Omental fat pad (tissue), 4 donors: ENCODE results near the gene OBSCN. TPM values are rescaled to one million over a fixed set of nuclear protein-coding genes. Genes with fewer than 3 reads are reported as not detected.

Experiments
- ATAC-seq: fragments of 150-250 bp; one replicate; pipeline ENCODE4 v1.9.1; 2016; ENCODE audit warnings: mild to moderate bottlenecking, moderate library complexity; ENCODE audit not compliant: low FRiP score
- DNase-seq: peaks from one replicate; pipeline ENCODE4 v3.0.0-alpha.2; 2019; ENCODE audit warnings: low spot score
- total RNA-seq, 4 donors: library from RNA; depleted of rRNA; stranded (reverse); fragments of >200 nt; gene quantifications; one replicate each; pipeline ENCODE4 v1.1.0, GENCODE V29; 2016
- TF ChIP-seq, protein P1 (sequence below), 3 donors: fragments of 450-650 bp; IDR thresholded peaks; one replicate each; pipeline ENCODE4 v1.5.1; 2016 to 2017; ENCODE audit warnings: antibody characterized with exemption in 3 of 3, mild to moderate bottlenecking in 3 of 3, moderate library complexity in 2 of 3

The OBSCN gene
- total RNA-seq, 4 donors from 2014 or later, result 5.4 to 26.0 (median 9.7) TPM

DNA sequence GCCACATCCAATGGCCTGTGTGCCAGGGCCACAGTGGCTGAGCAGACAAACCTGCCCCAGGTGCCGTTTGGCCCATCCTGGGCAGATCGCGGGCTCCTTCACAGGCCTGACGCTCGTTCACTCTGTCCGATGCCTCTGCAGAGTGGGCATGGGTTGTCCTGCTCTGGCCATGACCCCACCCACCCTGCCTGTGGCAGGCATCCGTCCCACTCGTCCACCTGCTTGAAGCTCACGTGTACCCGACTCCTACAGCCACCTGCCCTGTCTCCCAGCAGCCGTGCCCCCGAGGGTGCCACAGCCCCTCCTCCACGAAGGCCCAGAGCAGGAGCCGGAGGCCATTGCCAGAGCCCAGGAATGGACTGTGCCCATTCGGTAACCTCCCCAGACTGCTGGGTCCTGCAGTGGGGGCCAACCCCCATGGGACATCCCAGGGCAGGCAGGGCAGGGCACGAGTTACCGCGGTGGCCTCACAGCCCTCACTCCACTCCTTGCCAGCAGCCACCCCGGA is 156.9 kb downstream of the OBSCN start:
- TF ChIP-seq, protein P1, sequence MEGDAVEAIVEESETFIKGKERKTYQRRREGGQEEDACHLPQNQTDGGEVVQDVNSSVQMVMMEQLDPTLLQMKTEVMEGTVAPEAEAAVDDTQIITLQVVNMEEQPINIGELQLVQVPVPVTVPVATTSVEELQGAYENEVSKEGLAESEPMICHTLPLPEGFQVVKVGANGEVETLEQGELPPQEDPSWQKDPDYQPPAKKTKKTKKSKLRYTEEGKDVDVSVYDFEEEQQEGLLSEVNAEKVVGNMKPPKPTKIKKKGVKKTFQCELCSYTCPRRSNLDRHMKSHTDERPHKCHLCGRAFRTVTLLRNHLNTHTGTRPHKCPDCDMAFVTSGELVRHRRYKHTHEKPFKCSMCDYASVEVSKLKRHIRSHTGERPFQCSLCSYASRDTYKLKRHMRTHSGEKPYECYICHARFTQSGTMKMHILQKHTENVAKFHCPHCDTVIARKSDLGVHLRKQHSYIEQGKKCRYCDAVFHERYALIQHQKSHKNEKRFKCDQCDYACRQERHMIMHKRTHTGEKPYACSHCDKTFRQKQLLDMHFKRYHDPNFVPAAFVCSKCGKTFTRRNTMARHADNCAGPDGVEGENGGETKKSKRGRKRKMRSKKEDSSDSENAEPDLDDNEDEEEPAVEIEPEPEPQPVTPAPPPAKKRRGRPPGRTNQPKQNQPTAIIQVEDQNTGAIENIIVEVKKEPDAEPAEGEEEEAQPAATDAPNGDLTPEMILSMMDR (IDR thresholded peaks at IDR 0.05), result no peak
- ATAC-seq (no peak), DNase-seq (no peak)

DNA sequence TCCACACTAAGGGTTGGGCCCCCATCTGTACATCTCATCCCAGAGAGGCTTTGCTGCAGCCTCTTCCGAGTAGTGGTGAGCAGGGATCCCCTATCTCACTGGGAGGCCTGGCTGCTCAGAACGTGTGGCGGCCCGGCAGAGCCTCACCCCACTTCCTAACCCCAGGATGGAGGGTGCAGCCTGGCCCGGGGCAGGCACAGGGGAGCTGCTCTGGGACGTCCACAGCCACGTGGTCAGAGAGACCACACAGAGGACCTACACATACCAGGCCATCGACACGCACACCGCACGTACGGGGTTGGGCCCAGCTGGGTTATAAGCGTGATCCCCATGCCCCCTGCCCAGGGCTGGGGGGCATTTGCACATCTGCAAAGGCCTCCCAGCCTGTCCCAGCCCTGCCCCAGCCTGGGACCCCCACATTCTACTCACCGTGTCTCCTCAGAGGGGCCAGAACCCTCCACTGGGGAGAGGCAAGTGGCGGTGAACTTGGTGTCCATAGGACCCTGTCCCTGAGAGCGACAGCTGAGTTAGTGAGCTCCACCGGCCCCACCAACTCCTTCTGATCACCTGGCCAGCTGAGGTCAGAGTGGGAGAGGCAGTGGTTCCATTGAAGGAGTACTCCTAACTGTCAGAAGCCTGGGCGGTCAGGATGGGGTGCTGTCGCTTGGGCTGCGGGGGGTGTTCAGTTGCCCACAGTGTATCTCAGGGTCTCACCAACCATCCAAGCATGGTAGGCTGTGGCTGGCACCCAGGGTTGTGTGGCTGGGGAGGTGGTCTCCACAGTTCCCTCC is 157.6 kb downstream of the OBSCN start:
- TF ChIP-seq, protein P1 (IDR thresholded peaks at IDR 0.05), result no peak
- ATAC-seq, result no peak
- DNase-seq, result no peak

DNA sequence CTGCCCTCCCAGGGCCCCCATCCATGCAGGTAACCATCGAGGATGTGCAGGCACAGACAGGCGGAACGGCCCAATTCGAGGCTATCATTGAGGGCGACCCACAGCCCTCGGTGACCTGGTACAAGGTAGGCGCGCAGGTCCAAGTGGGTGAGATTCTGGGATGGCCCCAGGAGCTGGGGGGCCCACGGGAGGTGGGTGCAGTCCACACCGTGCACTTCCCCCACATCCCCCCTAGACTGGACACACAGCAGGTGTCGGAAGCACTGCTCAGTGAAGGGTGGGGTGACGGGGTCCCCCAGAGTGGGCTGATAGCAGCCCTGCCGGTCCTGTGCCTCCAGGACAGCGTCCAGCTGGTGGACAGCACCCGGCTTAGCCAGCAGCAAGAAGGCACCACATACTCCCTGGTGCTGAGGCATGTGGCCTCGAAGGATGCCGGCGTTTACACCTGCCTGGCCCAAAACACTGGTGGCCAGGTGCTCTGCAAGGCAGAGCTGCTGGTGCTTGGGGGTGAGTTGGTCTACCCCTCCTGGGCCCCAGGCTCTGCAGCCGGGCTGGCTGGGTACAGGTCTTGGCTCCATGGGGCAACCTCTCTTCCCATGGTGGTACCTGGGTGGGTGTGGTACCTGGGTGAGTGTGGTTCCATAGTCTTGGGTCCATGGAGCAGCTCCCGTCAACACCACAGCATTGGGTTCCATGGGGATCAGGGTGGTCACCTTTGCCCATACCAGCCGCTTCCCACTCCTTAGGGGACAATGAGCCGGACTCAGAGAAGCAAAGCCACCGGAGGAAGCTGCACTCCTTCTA is 158.4 kb downstream of the OBSCN start:
- ATAC-seq (no peak), DNase-seq (no peak)
- TF ChIP-seq, protein P1 (IDR thresholded peaks at IDR 0.05), result no peak

DNA sequence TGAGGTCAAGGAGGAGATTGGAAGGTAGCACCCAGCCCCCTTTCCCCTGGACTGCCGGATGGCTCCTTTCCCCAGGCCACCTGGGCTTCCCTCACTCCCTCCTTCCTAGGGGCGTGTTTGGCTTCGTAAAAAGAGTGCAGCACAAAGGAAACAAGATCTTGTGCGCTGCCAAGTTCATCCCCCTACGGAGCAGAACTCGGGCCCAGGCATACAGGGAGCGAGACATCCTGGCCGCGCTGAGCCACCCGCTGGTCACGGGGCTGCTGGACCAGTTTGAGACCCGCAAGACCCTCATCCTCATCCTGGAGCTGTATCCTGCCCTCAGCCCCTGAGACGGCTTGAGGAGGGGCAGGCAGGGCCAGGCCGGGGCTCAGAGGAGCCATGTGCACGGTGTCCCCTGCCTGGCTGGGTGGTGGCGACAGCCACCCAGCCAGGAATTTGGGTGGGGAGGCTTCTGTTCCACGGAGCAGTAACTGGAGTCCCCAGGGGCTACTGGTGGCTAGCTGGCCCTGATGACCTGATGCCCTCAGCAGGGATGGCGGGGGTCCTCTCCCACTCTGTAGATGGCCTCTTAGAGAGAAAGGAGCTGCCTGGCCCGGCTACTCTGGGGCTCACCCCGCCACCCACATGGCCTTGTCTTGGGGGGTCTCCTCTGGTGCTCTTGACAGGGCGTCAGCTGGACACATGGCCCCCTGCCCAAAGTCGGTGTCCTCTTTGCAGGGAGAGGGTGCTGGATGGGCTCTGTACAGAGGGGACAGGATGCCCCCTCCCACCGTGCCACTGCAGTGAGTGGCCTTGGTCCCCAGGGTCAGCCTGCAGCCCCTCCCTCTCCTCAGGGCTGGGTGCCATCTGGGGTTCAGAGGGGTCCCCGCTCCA is 159.3 kb downstream of the OBSCN start:
- no peak for DNase-seq

DNA sequence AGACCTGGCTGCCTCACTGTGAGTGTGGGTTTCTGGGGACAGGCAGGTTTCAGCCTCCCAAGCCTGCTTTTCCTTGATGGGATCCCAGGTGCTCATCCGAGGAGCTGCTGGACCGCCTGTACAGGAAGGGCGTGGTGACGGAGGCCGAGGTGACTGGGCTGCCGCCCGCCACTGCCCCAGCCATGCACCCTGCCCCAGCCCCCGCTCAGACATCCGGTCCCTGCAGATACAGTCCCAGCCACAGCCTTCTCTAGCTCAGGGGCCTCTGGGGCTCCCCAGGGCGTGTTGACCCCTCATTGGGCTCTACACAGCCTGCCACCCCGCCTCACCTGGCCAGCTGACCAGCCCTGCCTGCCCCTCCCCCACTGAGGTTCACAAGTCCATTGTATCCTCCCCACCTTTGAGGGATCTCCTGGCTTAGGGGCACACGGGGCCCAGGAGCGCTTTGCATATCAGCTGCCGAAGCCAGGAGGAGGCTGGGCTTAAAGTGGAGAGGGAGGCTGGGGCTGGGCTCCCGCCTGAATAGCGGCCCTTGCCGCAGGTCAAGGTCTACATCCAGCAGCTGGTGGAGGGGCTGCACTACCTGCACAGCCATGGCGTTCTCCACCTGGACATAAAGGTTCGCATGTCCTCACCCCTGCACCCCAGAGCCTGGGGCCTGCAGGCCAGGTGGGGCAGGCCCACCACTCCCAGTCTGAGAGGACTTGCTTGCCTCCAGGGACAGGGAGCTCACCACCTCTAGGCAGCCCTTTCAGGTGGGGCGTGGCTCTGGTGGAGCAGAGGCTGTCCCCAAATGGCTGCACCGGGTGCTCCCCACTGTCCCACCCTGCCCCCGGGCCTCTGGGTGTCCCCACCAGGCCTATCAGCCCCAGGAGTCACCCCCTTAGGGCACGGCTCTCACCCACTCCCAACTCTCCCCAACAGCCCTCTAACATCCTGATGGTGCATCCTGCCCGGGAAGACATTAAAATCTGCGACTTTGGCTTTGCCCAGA is 160.3 kb downstream of the OBSCN start:
- TF ChIP-seq, protein P1 (IDR thresholded peaks at IDR 0.05), result no peak
- no peak for ATAC-seq
- DNase-seq, result no peak

More for the DNA sequence above, 159.3 kb downstream of the OBSCN start:
- TF ChIP-seq, protein P1 (IDR thresholded peaks at IDR 0.05), result no peak
- ATAC-seq, result no peak
